GM12864 (cell line): ENCODE data around the gene FBXL14.

Source experiments
- DNase-seq: peaks from one replicate; pipeline ENCODE4 v3.0.0-alpha.2; 2011; ENCODE audit warnings: low read depth
- H3K4me3 ChIP-seq: 2 replicates; pipeline ENCODE4 v1.5.1; 2011; ENCODE audit warnings: mild to moderate bottlenecking, low read depth, low read length, control low read depth
- CTCF ChIP-seq: IDR thresholded peaks from 2 replicates; pipeline ENCODE4 v1.5.1; 2011; ENCODE audit warnings: low read depth, mild to moderate bottlenecking, moderate library complexity, low read length, control low read depth, inconsistent platforms; ENCODE audit errors: missing control alignments

The FBXL14 gene

DNA sequence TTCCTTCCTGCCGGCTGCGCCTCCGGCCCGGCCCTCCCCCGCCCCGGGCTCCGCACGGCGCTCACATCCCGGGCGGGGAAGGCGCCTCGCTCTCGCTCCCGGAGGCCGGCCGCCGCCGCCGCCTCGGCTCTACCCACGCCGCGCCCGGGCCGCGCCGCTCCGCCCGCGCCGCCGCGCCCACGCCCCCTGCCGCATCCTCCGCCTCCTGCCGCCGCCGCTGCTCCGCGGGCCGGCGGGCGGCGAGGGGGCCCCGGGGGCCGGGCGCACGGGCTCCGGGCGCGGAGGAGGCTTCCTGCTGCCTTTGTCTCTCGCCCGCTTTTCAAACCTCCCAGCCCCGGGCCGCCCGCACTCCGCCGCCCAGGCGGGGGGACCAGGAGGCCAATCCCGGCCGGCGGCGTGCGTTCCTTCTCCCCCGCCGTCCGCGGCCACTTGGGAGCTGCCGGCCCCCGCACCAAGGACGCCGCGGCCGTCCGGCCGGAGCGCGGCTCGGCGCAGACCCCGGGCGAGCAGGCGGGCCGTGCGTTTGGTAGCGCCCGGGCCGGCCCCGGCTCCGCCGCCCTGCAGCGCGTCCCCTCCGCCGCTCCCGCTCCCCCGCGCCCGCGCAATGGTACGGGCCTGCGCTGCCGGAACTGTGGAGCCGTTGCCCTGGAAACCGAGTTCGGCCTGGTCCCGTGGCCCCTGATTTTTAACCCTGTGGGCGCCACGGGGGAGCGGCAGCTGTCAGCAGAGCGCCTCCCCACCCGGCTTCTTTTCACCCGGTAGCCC lies at the start of gene FBXL14:
Gene FBXL14, minus strand, starts transcription at position 321 of the 765 bp plus-strand sequence. CDS start 515 bp downstream, outside the sequence.
- no peak for TF ChIP-seq CTCF
- DNase-seq, result no peak
- H3K4me3 ChIP-seq, result peak within 1 kb of the TSS; percentile 83

GRCh38 chr12:1643905-1644533 lies 49.6 kb upstream of the FBXL14 start:
- H3K4me3 ChIP-seq, result no peak overlapping the region
- no peak for DNase-seq
- no peak for TF ChIP-seq CTCF

GRCh38 chr12:1643043-1643442 lies 48.7 kb upstream of the FBXL14 start:
- no peak for TF ChIP-seq CTCF
- H3K4me3 ChIP-seq, result no peak overlapping the region
- no peak for DNase-seq

DNA sequence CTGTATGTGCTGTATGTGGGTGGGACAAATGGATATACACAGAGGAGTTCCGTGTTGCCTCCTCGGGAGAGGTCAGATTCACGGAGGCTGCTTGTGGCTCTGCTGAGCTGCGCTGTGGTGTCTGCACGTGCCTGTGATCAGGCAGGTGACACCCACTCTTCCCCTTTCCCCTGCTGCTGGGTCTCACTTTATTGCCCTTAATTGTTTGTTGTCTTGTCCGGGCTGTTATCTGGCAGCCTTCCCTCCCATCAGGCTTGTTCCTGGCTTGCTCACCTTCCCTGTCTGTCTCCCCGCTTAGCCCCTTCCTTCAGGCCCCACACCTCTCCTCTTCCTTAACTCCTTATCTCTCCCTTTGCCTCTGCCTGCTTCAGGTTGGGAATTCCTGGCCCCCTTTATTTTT lies 48.1 kb upstream of the FBXL14 start:
- H3K4me3 ChIP-seq, result no peak overlapping the region
- TF ChIP-seq CTCF, result no peak
- DNase-seq, result no peak

- no peak overlapping the region for H3K4me3 ChIP-seq
- no peak for DNase-seq
- no peak for TF ChIP-seq CTCF
These were observed 46.2 kb upstream of the FBXL14 start for GRCh38 chr12:1640328-1641234.

- H3K4me3 ChIP-seq, result no peak overlapping the region
- TF ChIP-seq CTCF, result no peak
- DNase-seq, result no peak
These were observed 45.2 kb upstream of the FBXL14 start for GRCh38 chr12:1639538-1639937.
